ENCODE data around the gene AIG1.

GRCh38 chr6:143374014-143374413 is 313.3 kb downstream of the AIG1 start:
- TF ChIP-seq PBX3 (CRISPR knock-in tag; IDR thresholded peaks at IDR 0.05; ENCODE audit: borderline replicate concordance) (no peak), ZNF776 (CRISPR knock-in tag; IDR thresholded peaks at IDR 0.05) (no peak), FOSL1 (CRISPR knock-in tag; IDR thresholded peaks at IDR 0.05; ENCODE audit: borderline replicate concordance) (no peak), RBFOX2 (IDR thresholded peaks at IDR 0.05; ENCODE audit: low read depth, low read length) (no peak), ARID5B (CRISPR knock-in tag; IDR thresholded peaks at IDR 0.05) (no peak), TCF7L2 (IDR thresholded peaks at IDR 0.05; ENCODE audit: low read depth, low read length) (no peak), POLR2AphosphoS5 (IDR thresholded peaks at IDR 0.05; ENCODE audit: low read depth, low read length) (no peak), PBX2 (CRISPR knock-in tag; IDR thresholded peaks at IDR 0.05) (no peak), MTA1 (CRISPR knock-in tag; IDR thresholded peaks at IDR 0.05; ENCODE audit: borderline replicate concordance) (no peak), SMARCE1 (IDR thresholded peaks at IDR 0.05; ENCODE audit: borderline replicate concordance) (no peak), CTCF (CRISPR knock-in tag; IDR thresholded peaks at IDR 0.05) (peak; percentile 38)

All from HepG2 (cell line).